ENCODE measurements around the gene SDS.

DNA sequence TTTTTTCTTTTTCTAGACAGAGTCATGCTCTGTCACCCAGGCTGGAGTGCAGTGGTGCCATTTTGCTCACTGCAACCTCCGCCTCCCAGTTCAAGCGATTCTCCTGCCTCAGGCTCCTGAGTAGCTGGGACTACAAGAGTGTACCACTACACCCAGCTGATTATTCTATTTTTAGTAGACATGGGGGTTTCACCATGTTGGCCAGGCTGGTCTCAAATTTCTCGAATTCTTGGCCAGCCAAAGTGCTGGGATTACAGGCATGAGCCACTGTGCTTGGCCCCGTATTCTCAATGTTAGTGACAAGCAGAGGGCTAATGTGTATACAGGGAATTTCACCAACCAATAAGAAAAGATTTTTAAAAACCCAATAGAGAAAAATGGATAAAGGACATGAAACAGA is 36.9 kb downstream of the SDS start:
- TF ChIP-seq, protein P1, sequence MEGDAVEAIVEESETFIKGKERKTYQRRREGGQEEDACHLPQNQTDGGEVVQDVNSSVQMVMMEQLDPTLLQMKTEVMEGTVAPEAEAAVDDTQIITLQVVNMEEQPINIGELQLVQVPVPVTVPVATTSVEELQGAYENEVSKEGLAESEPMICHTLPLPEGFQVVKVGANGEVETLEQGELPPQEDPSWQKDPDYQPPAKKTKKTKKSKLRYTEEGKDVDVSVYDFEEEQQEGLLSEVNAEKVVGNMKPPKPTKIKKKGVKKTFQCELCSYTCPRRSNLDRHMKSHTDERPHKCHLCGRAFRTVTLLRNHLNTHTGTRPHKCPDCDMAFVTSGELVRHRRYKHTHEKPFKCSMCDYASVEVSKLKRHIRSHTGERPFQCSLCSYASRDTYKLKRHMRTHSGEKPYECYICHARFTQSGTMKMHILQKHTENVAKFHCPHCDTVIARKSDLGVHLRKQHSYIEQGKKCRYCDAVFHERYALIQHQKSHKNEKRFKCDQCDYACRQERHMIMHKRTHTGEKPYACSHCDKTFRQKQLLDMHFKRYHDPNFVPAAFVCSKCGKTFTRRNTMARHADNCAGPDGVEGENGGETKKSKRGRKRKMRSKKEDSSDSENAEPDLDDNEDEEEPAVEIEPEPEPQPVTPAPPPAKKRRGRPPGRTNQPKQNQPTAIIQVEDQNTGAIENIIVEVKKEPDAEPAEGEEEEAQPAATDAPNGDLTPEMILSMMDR (IDR thresholded peaks at IDR 0.05; ENCODE audit: low read depth, low read length): no peak
- no peak for TF ChIP-seq EZH2phosphoT487 (IDR thresholded peaks at IDR 0.05; ENCODE audit: low read depth)

All from OCI-LY3 (cell line).